HCT116 (cell line): ENCODE measurements around the gene SLC25A3. TPM values are rescaled to one million over a fixed set of nuclear protein-coding genes. Genes with fewer than 3 reads are reported as not detected.

ENCODE experiments used
- ATAC-seq: fragments of 200-7000 bp; cut with Tn5 transposase; 2 replicates; pipeline ENCODE4 v1.9.1; 2020; ENCODE audit warnings: mild to moderate bottlenecking, moderate library complexity
- BruUV-seq: library from RNA; stranded (reverse); fragments of 400-500 nt; replicated peaks from 2 replicates; lab custom pipeline; 2021; lab: Mats Ljungman, UMichigan
- CTCF ChIA-PET: fragments of 300-600 bp; sonication (Branson Sonifier 250); formaldehyde crosslinking; loops from one replicate; lab custom pipeline; 2021; ENCODE audit warnings: antibody characterized with exemption; lab: Charles Lee
- POLR2A ChIA-PET: fragments of 300-600, 350-600 bp; sonication (Branson Sonifier 250); formaldehyde crosslinking; loops from one replicate; lab custom pipeline; 2021; ENCODE audit warnings: antibody characterized with exemption; lab: Charles Lee
- RAD21 ChIA-PET, 2 experiments: fragments of 300-600 bp; sonication (Branson Sonifier 250); formaldehyde crosslinking; loops; one replicate each; lab custom pipeline; 2023; ENCODE audit warnings: low total read pairs in 2 of 2; ENCODE audit not compliant: uncharacterized antibody in 2 of 2, unreplicated experiment in 2 of 2, low non-redundant PET in 1 of 2; lab: Charles Lee
- DNase-seq: peaks from one replicate; pipeline ENCODE4 v3.0.0-alpha.2; 2010; ENCODE audit warnings: low read depth, low spot score
- H2AFZ ChIP-seq: fragments of 200-600 bp; shearing (Covaris generic), sonication (generic); 2 replicates; pipeline ENCODE4 v1.6.1; 2017; ENCODE audit warnings: low read depth, mixed run types, mixed read lengths, antibody characterized with exemption, low read length; ENCODE audit not compliant: poor library complexity, severe bottlenecking
- H3K27ac ChIP-seq: 2 replicates; pipeline ENCODE4 v1.5.1; 2012; ENCODE audit warnings: low read depth, low read length
- H3K27me3 ChIP-seq: fragments of 200-600 bp; sonication (generic); 2 replicates; pipeline ENCODE4 v1.6.1; 2016; ENCODE audit warnings: mixed run types, low read length, mixed read lengths; ENCODE audit not compliant: insufficient read depth
- H3K36me3 ChIP-seq, 2 experiments: fragments of 200-500 bp in 1 of 2; fragments of 200-600 bp in 1 of 2; sonication (Bioruptor generic) in 1 of 2; sonication (generic) in 1 of 2; 2 replicates each; pipeline versions ENCODE4 v1.5.1 to v1.6.1; 2014 to 2016; ENCODE audit warnings: low read length in 2 of 2, inconsistent platforms in 1 of 2, mixed read lengths in 1 of 2, mixed run types in 1 of 2; ENCODE audit not compliant: insufficient read depth in 2 of 2, control insufficient read depth in 1 of 2
- H3K4me1 ChIP-seq, 2 experiments: fragments of 200-600 bp in 1 of 2; sonication (generic) in 1 of 2; 2 replicates each; pipeline versions ENCODE4 v1.5.1 to v1.6.1; 2012 to 2017; ENCODE audit warnings: low read length in 2 of 2, inconsistent platforms in 1 of 2, mild to moderate bottlenecking in 1 of 2, mixed read lengths in 1 of 2, mixed run types in 1 of 2, moderate library complexity in 1 of 2; ENCODE audit not compliant: insufficient read depth in 2 of 2, control insufficient read depth in 1 of 2
- H3K4me2 ChIP-seq: fragments of 200-600 bp; sonication (generic); 2 replicates; pipeline ENCODE4 v1.6.1; 2017; ENCODE audit warnings: mixed run types, low read length, mixed read lengths
- H3K4me3 ChIP-seq, 2 experiments: fragments of 200-600 bp in 1 of 2; sonication (generic) in 1 of 2; replicated peaks in 1 of 2; 2 replicates each; pipeline ENCODE4 v1.5.1; 2011 to 2016; ENCODE audit warnings: low read length in 2 of 2, control low read depth in 1 of 2, low read depth in 1 of 2, mild to moderate bottlenecking in 1 of 2, mixed read lengths in 1 of 2, mixed run types in 1 of 2
- H3K79me2 ChIP-seq: fragments of 200-600 bp; sonication (generic); 2 replicates; pipeline ENCODE4 v1.6.1; 2017; ENCODE audit warnings: mild to moderate bottlenecking, mixed run types, low read length, moderate library complexity, mixed read lengths; ENCODE audit not compliant: insufficient read depth
- H3K9ac ChIP-seq: fragments of 200-600 bp; sonication (generic); 2 replicates; pipeline ENCODE4 v1.6.1; 2016; ENCODE audit warnings: low read length, mixed read lengths
- H3K9me2 ChIP-seq: fragments of 200-600 bp; sonication (generic), shearing (Covaris generic); 2 replicates; pipeline ENCODE4 v1.6.1; 2017; ENCODE audit warnings: mixed run types, mild to moderate bottlenecking, moderate library complexity; ENCODE audit not compliant: insufficient read depth
- H3K9me3 ChIP-seq, 2 experiments: fragments of 200-500 bp in 1 of 2; fragments of 200-600 bp in 1 of 2; sonication (Bioruptor generic) in 1 of 2; sonication (generic) in 1 of 2; 2 replicates each; pipeline ENCODE4 v1.6.1; 2014 to 2017; ENCODE audit warnings: low read length in 2 of 2, mixed read lengths in 2 of 2, inconsistent platforms in 1 of 2, low read depth in 1 of 2, mild to moderate bottlenecking in 1 of 2, mixed run types in 1 of 2, moderate library complexity in 1 of 2; ENCODE audit not compliant: control insufficient read depth in 1 of 2, insufficient read depth in 1 of 2
- H4K20me1 ChIP-seq: fragments of 200-600 bp; sonication (generic), shearing (Covaris generic); 2 replicates; pipeline ENCODE4 v1.6.1; 2017; ENCODE audit warnings: mixed run types, mild to moderate bottlenecking, moderate library complexity; ENCODE audit not compliant: insufficient read depth
- CBX3 ChIP-seq: IDR thresholded peaks from 2 replicates; pipeline ENCODE4 v1.6.1; 2012; ENCODE audit warnings: low read depth
- CTCF ChIP-seq, 3 experiments: fragments of 200-600 bp in 1 of 3; sonication (generic) in 1 of 3; IDR thresholded peaks in 2 of 3; conservative IDR thresholded peaks in 1 of 3; 2 replicates each; pipeline ENCODE4 v1.5.1; 2012 to 2017; ENCODE audit warnings: low read depth in 2 of 3, low read length in 2 of 3, antibody characterized with exemption in 1 of 3, borderline replicate concordance in 1 of 3, control low read depth in 1 of 3, mild to moderate bottlenecking in 1 of 3, mixed read lengths in 1 of 3, mixed run types in 1 of 3, moderate library complexity in 1 of 3; ENCODE audit not compliant: insufficient read depth in 1 of 3
- ELF1 ChIP-seq: IDR thresholded peaks from 2 replicates; pipeline ENCODE4 v1.6.1; 2012; ENCODE audit warnings: low read depth, borderline replicate concordance
- RAD21 ChIP-seq: IDR thresholded peaks from 2 replicates; pipeline ENCODE4 v1.6.1; 2012; ENCODE audit warnings: low read depth, mild to moderate bottlenecking
- TCF7L2 ChIP-seq: IDR thresholded peaks from 2 replicates; pipeline ENCODE4 v1.7.0; 2011; ENCODE audit warnings: borderline replicate concordance, inconsistent platforms; ENCODE audit not compliant: insufficient read depth, insufficient read length; ENCODE audit errors: extremely low read depth
- YY1 ChIP-seq: IDR thresholded peaks from 2 replicates; pipeline ENCODE4 v1.6.1; 2011; ENCODE audit warnings: low read length, low read depth, moderate library complexity, mild to moderate bottlenecking; ENCODE audit not compliant: insufficient replicate concordance; ENCODE audit errors: extremely low read depth
- intact Hi-C: fragments of 100-400 bp; cut with micrococcal nuclease; formaldehyde crosslinking; loops from 2 replicates; pipeline ENCODE4 v1.10.0; 2022
- total RNA-seq: library from RNA; stranded (reverse); gene quantifications from one replicate; pipeline ENCODE4 v1.2.1, GENCODE V29; 2021; ENCODE audit not compliant: unreplicated experiment

SLC25A3 gene
- total RNA-seq, 1 experiment from 2014 or later: 927 TPM

GRCh38 chr12:98601924-98602323 lies 8.4 kb downstream of the SLC25A3 start:
- Histone ChIP-seq H3K27me3 (no peaks in the 10 kb centered on the region), H3K4me1 (no peaks in the 10 kb centered on the region), H3K9me3 (no peaks in the 10 kb centered on the region), H3K9me2 (no peaks in the 10 kb centered on the region), H3K36me3 (peaks cover 54% of the 10 kb centered on the region in 2 experiments), H3K4me2 (no peak overlapping the region), H3K9ac (no peak overlapping the region), H4K20me1 (peaks cover 34% of the 10 kb centered on the region; the same call in 1 of the 2 replicates), H3K27ac (no peak overlapping the region), H2AFZ (no peak overlapping the region), H3K79me2 (peaks cover 32% of the 10 kb centered on the region), H3K4me3 (no peak overlapping the region)
- no peak for TF ChIP-seq ELF1
- TF ChIP-seq CTCF (IDR thresholded peaks at IDR 0.05 in 2 of 3, conservative IDR thresholded peaks at IDR 0.05 in 1 of 3; ENCODE audit: borderline replicate concordance in 1 of 3, insufficient read depth in 1 of 3, low read depth in 2 of 3, low read length in 2 of 3): no peak
- TF ChIP-seq CBX3: no peak
- TF ChIP-seq YY1: no peak
- no TSS peak for BruUV-seq
- no peak for DNase-seq
- no peak for ATAC-seq
- POLR2A ChIA-PET: interaction anchor here (1.9 kb wide), 1 partner anchor 9 kb away, joined by 6 read pairs; the partner anchor contains the start of gene SLC25A3
- CTCF ChIA-PET: interaction anchor here (1.5 kb wide), 1 partner anchor 397 kb away, joined by 3 read pairs; no protein-coding TSS in a partner anchor
- intact Hi-C loops: no loop called here
- RAD21 ChIA-PET: no interaction called here

- Histone ChIP-seq H3K4me1 (no peaks in the 10 kb centered on the region), H2AFZ (no peak overlapping the region), H3K27me3 (no peaks in the 10 kb centered on the region), H3K36me3 (peaks cover 16 to 17% of the 10 kb centered on the region in 2 experiments; a peak in 3 of 4 replicates), H3K27ac (no peak overlapping the region), H3K9me3 (no peaks in the 10 kb centered on the region), H4K20me1 (0 out of 2 replicates have a peak, but pooled peaks cover 6% of the 10 kb centered on the region), H3K9ac (no peak overlapping the region), H3K9me2 (no peaks in the 10 kb centered on the region), H3K4me3 (no peak overlapping the region), H3K79me2 (no peaks in the 10 kb centered on the region), H3K4me2 (no peak overlapping the region)
- DNase-seq (no peak), ATAC-seq (no peak)
- intact Hi-C loops: loop anchor here (2.0 kb wide), 1 partner anchor 48 kb away; no protein-coding TSS in a partner anchor
- POLR2A ChIA-PET: interaction anchor here (1.0 kb wide), 1 partner anchor 13 kb away, joined by 4 read pairs; the partner anchor contains the start of gene SLC25A3
- RAD21 ChIA-PET: no interaction called here
- TF ChIP-seq TCF7L2 (no peak), CTCF (IDR thresholded peaks at IDR 0.05 in 2 of 3, conservative IDR thresholded peaks at IDR 0.05 in 1 of 3; ENCODE audit: borderline replicate concordance in 1 of 3, insufficient read depth in 1 of 3, low read depth in 2 of 3, low read length in 2 of 3) (peak in 1 of 3 experiments; percentile 32; a peak in 1 of 6 replicates), RAD21 (peak; percentile 50)
- CTCF ChIA-PET: interaction anchor here (1.1 to 1.6 kb wide), 3 partner anchors 40 to 392 kb away, joined by 3 to 5 read pairs (median 3); no protein-coding TSS in a partner anchor
- BruUV-seq: no TSS peak
Measured at GRCh38 chr12:98606359-98606988, 13.0 kb downstream of the SLC25A3 start.
